Upper lobe of left lung (tissue), 4 donors: ENCODE data around the gene RNPS1.

ENCODE experiments used
- EP300 ChIP-seq, 4 donors: sonication (generic); formaldehyde crosslinking; IDR thresholded peaks; one replicate each; pipeline ENCODE4 v1.5.1; 2017; ENCODE audit warnings: antibody characterized with exemption in 4 of 4, control low read depth in 2 of 4
- POLR2A ChIP-seq, 4 donors: fragments of 450-650 bp; IDR thresholded peaks; one replicate each; pipeline ENCODE4 v1.5.1; 2016 to 2017; ENCODE audit warnings: antibody characterized with exemption in 4 of 4, mild to moderate bottlenecking in 2 of 4
- POLR2AphosphoS5 ChIP-seq, 2 donors: sonication (generic); formaldehyde crosslinking; IDR thresholded peaks; one replicate each; pipeline ENCODE4 v1.5.1; 2017; ENCODE audit warnings: antibody characterized with exemption in 2 of 2
- TF ChIP-seq, protein P1 (sequence below), 6 experiments: fragments of 450-650 bp in 4 of 6; fragments of 200-600 bp in 2 of 6; sonication (generic) in 2 of 6; IDR thresholded peaks; one replicate each; pipeline ENCODE4 v1.5.1; 2016 to 2019; ENCODE audit warnings: antibody characterized with exemption in 6 of 6

DNA sequence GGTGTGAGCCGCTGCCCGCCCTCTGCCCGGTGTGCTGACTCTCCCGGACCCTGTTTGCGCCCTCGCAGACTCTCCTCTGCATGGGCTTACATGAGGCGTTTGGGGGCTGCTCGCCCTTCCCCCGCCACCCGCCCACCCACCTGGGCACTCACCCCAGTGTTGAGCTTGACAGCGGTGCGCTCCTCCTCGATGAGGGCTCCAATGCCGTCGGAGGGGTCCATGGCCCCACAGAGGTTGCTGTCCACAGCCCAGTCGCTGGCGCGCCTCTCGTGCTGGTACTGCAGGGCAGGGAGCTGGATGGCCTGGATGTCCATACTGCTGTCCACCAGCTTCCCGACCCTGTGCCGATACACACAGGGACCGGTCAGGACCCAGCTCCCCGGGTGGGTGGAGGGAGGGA, 21.4 kb upstream of the RNPS1 start:
- TF ChIP-seq, protein P1, sequence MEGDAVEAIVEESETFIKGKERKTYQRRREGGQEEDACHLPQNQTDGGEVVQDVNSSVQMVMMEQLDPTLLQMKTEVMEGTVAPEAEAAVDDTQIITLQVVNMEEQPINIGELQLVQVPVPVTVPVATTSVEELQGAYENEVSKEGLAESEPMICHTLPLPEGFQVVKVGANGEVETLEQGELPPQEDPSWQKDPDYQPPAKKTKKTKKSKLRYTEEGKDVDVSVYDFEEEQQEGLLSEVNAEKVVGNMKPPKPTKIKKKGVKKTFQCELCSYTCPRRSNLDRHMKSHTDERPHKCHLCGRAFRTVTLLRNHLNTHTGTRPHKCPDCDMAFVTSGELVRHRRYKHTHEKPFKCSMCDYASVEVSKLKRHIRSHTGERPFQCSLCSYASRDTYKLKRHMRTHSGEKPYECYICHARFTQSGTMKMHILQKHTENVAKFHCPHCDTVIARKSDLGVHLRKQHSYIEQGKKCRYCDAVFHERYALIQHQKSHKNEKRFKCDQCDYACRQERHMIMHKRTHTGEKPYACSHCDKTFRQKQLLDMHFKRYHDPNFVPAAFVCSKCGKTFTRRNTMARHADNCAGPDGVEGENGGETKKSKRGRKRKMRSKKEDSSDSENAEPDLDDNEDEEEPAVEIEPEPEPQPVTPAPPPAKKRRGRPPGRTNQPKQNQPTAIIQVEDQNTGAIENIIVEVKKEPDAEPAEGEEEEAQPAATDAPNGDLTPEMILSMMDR (IDR thresholded peaks at IDR 0.05), result no peak
- TF ChIP-seq POLR2A (IDR thresholded peaks at IDR 0.05) (no peak), EP300 (IDR thresholded peaks at IDR 0.05) (no peak), POLR2AphosphoS5 (IDR thresholded peaks at IDR 0.05) (no peak)
